A673 (cell line): ENCODE data around the gene MAGI1. TPM values are rescaled to one million over a fixed set of nuclear protein-coding genes. Genes with fewer than 3 reads are reported as not detected.

Experiments
- BruUV-seq: library from RNA; stranded (reverse); fragments of 400-500 nt; replicated peaks from 2 replicates; lab custom pipeline; 2021; lab: Mats Ljungman, UMichigan
- CTCF ChIA-PET: fragments of 300-600 bp; sonication (Branson Sonifier 250); formaldehyde crosslinking; loops from one replicate; lab custom pipeline; 2022; ENCODE audit warnings: antibody characterized with exemption; lab: Charles Lee
- POLR2A ChIA-PET: fragments of 300-600 bp; sonication (Branson Sonifier 250); formaldehyde crosslinking; loops from one replicate; lab custom pipeline; 2022; ENCODE audit warnings: antibody characterized with exemption; ENCODE audit not compliant: low non-redundant PET; lab: Charles Lee
- DNase-seq: peaks from one replicate; pipeline ENCODE4 v3.0.0-alpha.2; 2015; ENCODE audit warnings: low spot score
- H3K27ac ChIP-seq: fragments of 200-600 bp; sonication (generic); 2 replicates; pipeline ENCODE4 v1.5.1; 2016; ENCODE audit warnings: mixed run types, low read depth, mild to moderate bottlenecking, mixed read lengths, antibody characterized with exemption, low read length; ENCODE audit not compliant: poor library complexity, severe bottlenecking
- H3K27me3 ChIP-seq: fragments of 200-600 bp; sonication (generic); replicated peaks from 2 replicates; pipeline ENCODE4 v1.6.1; 2017; ENCODE audit warnings: mixed run types, low read depth, mild to moderate bottlenecking, mixed read lengths, antibody characterized with exemption, low read length; ENCODE audit not compliant: insufficient read depth, poor library complexity
- H3K36me3 ChIP-seq: fragments of 200-600 bp; sonication (generic); 2 replicates; pipeline ENCODE4 v1.6.1; 2016; ENCODE audit warnings: mixed run types, mild to moderate bottlenecking, mixed read lengths, antibody characterized with exemption, low read length; ENCODE audit not compliant: insufficient read depth, poor library complexity, severe bottlenecking
- H3K4me1 ChIP-seq: fragments of 200-600 bp; sonication (generic); 2 replicates; pipeline ENCODE4 v1.6.1; 2017; ENCODE audit warnings: mixed run types, mild to moderate bottlenecking, mixed read lengths, antibody characterized with exemption, low read length; ENCODE audit not compliant: insufficient read depth, poor library complexity, severe bottlenecking
- H3K4me3 ChIP-seq: fragments of 200-600 bp; sonication (generic); 2 replicates; pipeline ENCODE4 v1.5.1; 2016; ENCODE audit warnings: low read depth, mixed run types, mild to moderate bottlenecking, mixed read lengths, low read length; ENCODE audit not compliant: poor library complexity, severe bottlenecking
- H3K9me3 ChIP-seq: fragments of 200-600 bp; sonication (generic); 2 replicates; pipeline ENCODE4 v1.6.1; 2016; ENCODE audit warnings: mixed run types, low read depth, mild to moderate bottlenecking, mixed read lengths, antibody characterized with exemption, low read length; ENCODE audit not compliant: poor library complexity, severe bottlenecking
- CTCF ChIP-seq: fragments of 300-800, 200-600 bp; sonication (generic); conservative IDR thresholded peaks from 2 replicates; pipeline ENCODE4 v1.5.1; 2017; ENCODE audit warnings: low read depth, mild to moderate bottlenecking, antibody characterized with exemption, low read length, moderate library complexity, mixed read lengths
- EZH2 ChIP-seq: fragments of 200-600 bp; sonication (generic); IDR thresholded peaks from 2 replicates; pipeline ENCODE4 v1.6.1; 2017; ENCODE audit warnings: borderline replicate concordance, low read depth, mild to moderate bottlenecking, mixed read lengths, antibody characterized with exemption, low read length; ENCODE audit not compliant: poor library complexity, severe bottlenecking
- intact Hi-C: fragments of 100-400 bp; cut with micrococcal nuclease; formaldehyde crosslinking; loops from one replicate; pipeline ENCODE4 v1.10.0; 2022; ENCODE audit not compliant: unreplicated experiment
- total RNA-seq: library from RNA; stranded (reverse); gene quantifications from 2 replicates; pipeline ENCODE4 v1.2.3, GENCODE V29; 2021

Gene MAGI1
- total RNA-seq, 1 experiment from 2014 or later: 30.5 TPM

DNA sequence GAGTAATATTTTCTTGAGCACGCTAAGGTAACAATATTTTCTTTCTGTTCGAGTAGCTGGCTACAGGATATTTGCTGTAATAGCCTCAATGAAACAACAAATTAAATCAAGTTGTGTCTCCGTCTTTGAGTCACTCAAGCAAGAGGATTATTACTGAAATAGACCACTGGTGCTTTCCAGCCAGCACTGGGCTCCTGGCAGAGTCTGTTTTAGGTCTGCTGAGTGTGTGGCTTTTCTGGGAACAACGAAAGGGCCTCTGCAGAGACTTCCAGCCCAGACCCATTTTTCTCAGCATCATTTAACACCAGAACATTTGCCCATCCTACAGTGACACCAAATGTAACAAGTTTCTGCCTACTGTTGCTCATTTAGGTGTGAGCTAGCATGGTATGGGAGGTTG is 652.9 kb downstream of the MAGI1 start:
- H3K27ac ChIP-seq: no peak overlapping the region
- intact Hi-C loops: no loop called here
- TF ChIP-seq CTCF: no peak
- TF ChIP-seq EZH2: no peak
- POLR2A ChIA-PET: no interaction called here
- no peaks in the 10 kb centered on the region for H3K4me1 ChIP-seq
- CTCF ChIA-PET: no interaction called here
- no peaks in the 10 kb centered on the region for H3K27me3 ChIP-seq
- no peak for DNase-seq
- no peak overlapping the region for H3K4me3 ChIP-seq
- H3K9me3 ChIP-seq: no peaks in the 10 kb centered on the region
- no TSS peak for BruUV-seq
- H3K36me3 ChIP-seq: no peaks in the 10 kb centered on the region

GRCh38 chr3:65381496-65382010 is 657.2 kb downstream of the MAGI1 start:
- ChIA-PET POLR2A (no interaction called here), CTCF (no interaction called here)
- DNase-seq: no peak
- BruUV-seq: no TSS peak
- no peaks in the 10 kb centered on the region for H3K4me1 ChIP-seq
- H3K27me3 ChIP-seq: no peaks in the 10 kb centered on the region
- H3K9me3 ChIP-seq: no peaks in the 10 kb centered on the region
- intact Hi-C loops: no loop called here
- no peak overlapping the region for H3K4me3 ChIP-seq
- no peaks in the 10 kb centered on the region for H3K36me3 ChIP-seq
- H3K27ac ChIP-seq: no peak overlapping the region
- TF ChIP-seq EZH2: no peak
- TF ChIP-seq CTCF: no peak

- no peaks in the 10 kb centered on the region for H3K36me3 ChIP-seq
- no peak for DNase-seq
- POLR2A ChIA-PET: no interaction called here
- no TSS peak for BruUV-seq
- no peaks in the 10 kb centered on the region for H3K4me1 ChIP-seq
- no peak overlapping the region for H3K27ac ChIP-seq
- no peaks in the 10 kb centered on the region for H3K9me3 ChIP-seq
- no peak overlapping the region for H3K4me3 ChIP-seq
- CTCF ChIA-PET: no interaction called here
- intact Hi-C loops: no loop called here
- TF ChIP-seq CTCF (no peak), EZH2 (no peak)
- no peaks in the 10 kb centered on the region for H3K27me3 ChIP-seq
These were observed 659.5 kb downstream of the MAGI1 start for GRCh38 chr3:65379223-65379622.
